NCI-H345 treated with DMSO at 0.1 percent for 48 hours (cell line): ENCODE data around the gene CDC42BPA.

Source experiments
- DNase-seq: peaks from one replicate; lab custom pipeline; 2025; ENCODE audit not compliant: unreplicated experiment; lab: John Stamatoyannopoulos, UW

The CDC42BPA gene

DNA sequence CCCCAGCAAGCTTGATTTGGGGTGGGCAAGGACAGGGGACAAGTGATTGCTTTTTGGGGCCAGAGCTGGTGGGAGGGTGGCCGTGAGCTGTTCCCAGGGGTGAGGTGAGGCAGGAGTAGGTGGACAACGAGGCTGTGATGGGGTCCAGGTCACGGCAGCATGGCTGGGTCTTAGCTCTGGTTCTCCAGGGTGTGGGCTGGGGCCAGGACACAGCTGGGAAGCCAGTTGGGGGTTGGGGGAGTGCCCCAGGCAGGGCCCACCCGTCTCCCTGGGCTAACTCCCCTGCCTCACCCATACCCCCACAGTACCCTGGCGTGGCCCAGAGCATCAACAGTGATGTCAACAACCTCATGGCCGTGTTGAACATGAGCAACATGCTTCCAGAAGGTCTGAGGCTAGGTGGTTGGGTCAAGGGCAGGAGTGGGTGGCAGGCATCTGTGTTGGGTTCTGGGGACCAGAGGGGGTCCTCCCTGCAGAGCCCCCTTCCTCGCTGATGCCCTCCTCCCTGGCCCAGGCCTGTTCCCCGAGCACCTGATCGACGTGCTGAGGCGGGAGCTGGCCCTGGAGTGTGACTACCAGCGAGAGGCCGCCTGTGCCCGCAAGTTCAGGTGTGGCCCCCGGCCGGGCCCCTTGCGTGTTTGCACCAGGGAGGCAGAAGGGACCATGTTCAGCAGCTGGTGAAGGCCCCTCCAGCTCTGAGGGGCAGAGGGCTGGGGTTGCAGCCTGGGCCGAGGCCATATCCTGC is 334.9 kb downstream of the CDC42BPA start:
- DNase-seq = no peak

- DNase-seq = no peak
Measured at GRCh38 chr1:226982451-226983177, 335.7 kb downstream of the CDC42BPA start.

DNA sequence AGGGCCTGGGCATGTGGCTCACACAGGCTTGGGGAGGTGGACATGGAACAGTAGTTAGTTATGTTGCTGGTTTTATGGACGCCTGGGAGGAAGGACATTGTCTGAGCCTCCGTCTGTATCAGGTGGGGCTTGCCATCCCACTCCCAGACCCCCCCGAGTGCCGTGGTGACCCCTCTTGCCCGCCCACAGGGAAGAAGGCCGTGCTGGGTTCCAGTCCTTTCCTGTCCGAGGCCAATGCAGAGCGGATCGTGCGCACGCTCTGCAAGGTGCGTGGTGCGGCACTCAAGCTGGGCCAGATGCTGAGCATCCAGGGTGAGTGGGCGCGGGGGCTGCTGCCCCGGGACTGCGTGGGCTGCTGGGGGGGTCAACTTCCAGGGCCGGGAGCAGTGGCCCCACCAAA is 336.5 kb downstream of the CDC42BPA start:
- no peak for DNase-seq

GRCh38 chr1:226981386-226981817 is 336.9 kb downstream of the CDC42BPA start:
- no peak for DNase-seq

DNA sequence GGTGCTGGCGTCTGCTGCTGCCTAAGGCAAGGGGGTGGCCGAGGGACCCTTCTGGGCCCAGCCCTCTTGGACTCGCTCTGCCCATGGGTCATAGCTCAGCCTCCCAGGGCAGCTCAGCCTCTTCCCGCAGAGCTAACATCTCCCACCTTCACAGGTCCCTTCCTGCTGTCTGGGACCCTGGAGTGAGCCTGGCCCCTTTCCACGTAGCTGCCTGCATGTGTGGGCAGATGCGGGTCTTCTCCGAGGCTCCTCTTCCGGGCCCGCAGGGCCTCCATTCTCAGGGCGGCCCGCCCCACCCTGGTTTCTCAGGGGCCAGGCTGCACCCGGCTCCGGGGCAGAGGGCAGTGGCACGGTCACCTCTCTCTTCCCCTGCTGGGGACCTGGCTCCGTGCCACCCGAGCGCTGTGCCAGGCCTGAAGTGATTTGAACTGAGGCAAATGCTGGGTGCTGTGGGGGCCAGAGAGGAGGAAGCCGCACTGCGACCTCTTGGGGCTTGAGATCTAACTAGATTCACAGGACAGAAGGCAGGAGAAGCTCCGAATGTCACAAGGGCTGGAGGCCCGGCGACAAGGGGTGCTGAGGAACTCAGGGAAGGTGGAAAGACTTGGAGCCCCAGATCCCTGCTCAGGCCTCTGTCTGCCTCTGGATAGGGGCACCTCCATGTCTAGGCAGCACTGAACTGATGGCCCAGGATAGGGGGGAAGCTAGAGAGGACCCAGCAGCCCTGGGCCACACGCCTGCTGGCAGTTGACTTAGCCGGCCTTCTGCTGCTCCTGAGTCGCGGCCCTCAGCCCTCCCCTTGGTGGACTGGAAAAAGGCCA is 337.5 kb downstream of the CDC42BPA start:
- DNase-seq = no peak

- DNase-seq = no peak
Measured at GRCh38 chr1:226980122-226980560, 338.2 kb downstream of the CDC42BPA start.

DNA sequence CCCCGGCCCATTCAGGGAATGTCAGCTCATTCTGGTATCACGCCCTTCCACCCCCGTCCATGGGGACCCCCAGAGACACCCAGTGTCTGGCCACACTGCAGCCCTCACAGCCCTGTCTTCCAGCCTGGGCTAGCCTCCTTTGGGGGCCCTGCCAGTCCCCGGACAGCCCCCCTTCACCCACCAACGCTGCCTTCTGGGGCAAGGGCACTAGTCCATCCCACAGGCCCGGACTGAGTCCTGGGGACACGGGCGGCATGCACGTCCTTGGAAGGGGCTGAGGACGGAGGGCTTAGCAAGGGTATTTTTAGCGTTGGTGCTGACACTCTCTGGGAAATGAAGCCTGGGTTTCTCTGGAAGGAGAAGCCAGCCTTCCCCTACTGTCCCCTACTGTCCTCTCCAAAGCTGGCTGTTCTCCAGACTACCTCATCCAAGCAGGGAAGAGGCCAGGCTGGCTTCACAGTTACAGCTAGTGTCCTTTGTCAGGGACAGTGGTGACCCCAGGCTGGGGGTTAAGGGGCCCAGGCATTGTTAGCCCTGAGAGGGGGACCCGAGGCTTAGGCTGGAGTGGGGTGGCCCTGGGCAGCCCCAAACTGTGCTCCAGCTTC is 338.7 kb downstream of the CDC42BPA start:
- DNase-seq = no peak

GRCh38 chr1:226979115-226979516 is 339.2 kb downstream of the CDC42BPA start:
- no peak for DNase-seq

GRCh38 chr1:226978432-226979114 is 339.7 kb downstream of the CDC42BPA start:
- no peak for DNase-seq

- DNase-seq = no peak
Measured at GRCh38 chr1:226977643-226978431, 340.5 kb downstream of the CDC42BPA start.

- DNase-seq = no peak
Measured at GRCh38 chr1:226976978-226977642, 341.2 kb downstream of the CDC42BPA start.

DNA sequence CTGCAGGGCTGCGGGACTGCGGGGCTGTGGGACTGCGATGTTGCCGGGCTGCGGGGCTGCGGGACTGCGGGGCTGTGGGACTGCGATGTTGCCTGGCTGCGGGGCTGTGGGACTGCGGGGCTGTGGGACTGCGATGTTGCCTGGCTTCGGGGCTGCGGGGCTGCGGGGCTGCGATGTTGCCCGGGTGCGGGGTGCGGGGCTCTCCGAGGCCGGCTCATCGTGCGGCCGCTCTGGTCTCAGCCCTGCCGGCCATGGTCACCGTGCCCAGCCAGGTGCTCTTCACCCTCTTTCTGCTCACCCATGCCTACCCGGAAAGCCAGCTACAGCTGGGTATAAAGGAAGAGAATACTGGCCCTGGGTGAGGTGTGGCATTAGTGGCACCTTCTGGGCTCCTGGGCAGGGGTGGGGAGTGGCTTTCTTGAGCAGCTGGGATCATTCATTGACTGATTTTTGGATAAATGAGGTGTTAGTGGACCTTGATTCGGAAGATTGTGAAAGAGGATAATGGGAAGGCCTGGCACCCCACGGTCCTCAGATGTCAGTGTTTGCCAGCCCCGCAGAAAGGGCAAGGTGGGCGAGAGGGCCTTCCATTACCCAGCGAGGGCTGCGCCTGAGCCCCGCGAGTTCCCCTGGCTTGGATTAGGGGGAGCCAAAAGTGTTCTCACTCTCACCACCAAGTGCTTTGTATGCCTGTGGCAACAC is 341.9 kb downstream of the CDC42BPA start:
- no peak for DNase-seq

- DNase-seq = peak; percentile 61
Measured at GRCh38 chr1:226975259-226976250, 342.7 kb downstream of the CDC42BPA start.

GRCh38 chr1:226974544-226975258 is 343.6 kb downstream of the CDC42BPA start:
- DNase-seq = peak; percentile 37

- no peak for DNase-seq
Measured at GRCh38 chr1:226973898-226974543, 344.3 kb downstream of the CDC42BPA start.

GRCh38 chr1:226973371-226973897 is 344.9 kb downstream of the CDC42BPA start:
- no peak for DNase-seq
